Chondrocyte (in vitro differentiated cells): ENCODE measurements around the gene NRIP3. TPM values are rescaled to one million over a fixed set of nuclear protein-coding genes. Genes with fewer than 3 reads are reported as not detected.

Source experiments
- DNase-seq: peaks from one replicate; pipeline ENCODE4 v3.0.0; 2021; ENCODE audit warnings: mixed read lengths, low spot score
- H3K27ac Mint-ChIP-seq: one replicate; pipeline ENCODE4 v1.8.0; 2021; ENCODE audit warnings: mild to moderate bottlenecking, moderate library complexity, mixed read lengths; ENCODE audit not compliant: unreplicated experiment
- H3K27me3 Mint-ChIP-seq: 2 replicates; pipeline ENCODE4 v1.8.0; 2021; ENCODE audit warnings: low read depth, mixed read lengths
- H3K36me3 Mint-ChIP-seq: 2 replicates; pipeline ENCODE4 v1.8.0; 2021; ENCODE audit warnings: low read depth, mixed read lengths
- H3K4me1 Mint-ChIP-seq: 2 replicates; pipeline ENCODE4 v1.8.0; 2021; ENCODE audit warnings: low read depth, mild to moderate bottlenecking, mixed read lengths
- H3K4me3 Mint-ChIP-seq: one replicate; pipeline ENCODE4 v1.8.0; 2021; ENCODE audit warnings: mild to moderate bottlenecking, moderate library complexity, mixed read lengths; ENCODE audit not compliant: unreplicated experiment
- H3K9me3 Mint-ChIP-seq: 2 replicates; pipeline ENCODE4 v1.8.0; 2021; ENCODE audit warnings: low read depth, mixed read lengths
- total RNA-seq: library from RNA; stranded (reverse); gene quantifications from 3 replicates; pipeline ENCODE4 v1.2.1, GENCODE V29; 2021
- TF ChIP-seq, protein P1 (sequence below): fragments of 200-600 bp; sonication (generic); IDR thresholded peaks from 2 replicates; pipeline ENCODE4 v1.5.0; 2021; ENCODE audit warnings: antibody characterized with exemption, mild to moderate bottlenecking, moderate library complexity

The NRIP3 gene
- total RNA-seq, 1 donor from 2014 or later = 3.5 TPM

DNA sequence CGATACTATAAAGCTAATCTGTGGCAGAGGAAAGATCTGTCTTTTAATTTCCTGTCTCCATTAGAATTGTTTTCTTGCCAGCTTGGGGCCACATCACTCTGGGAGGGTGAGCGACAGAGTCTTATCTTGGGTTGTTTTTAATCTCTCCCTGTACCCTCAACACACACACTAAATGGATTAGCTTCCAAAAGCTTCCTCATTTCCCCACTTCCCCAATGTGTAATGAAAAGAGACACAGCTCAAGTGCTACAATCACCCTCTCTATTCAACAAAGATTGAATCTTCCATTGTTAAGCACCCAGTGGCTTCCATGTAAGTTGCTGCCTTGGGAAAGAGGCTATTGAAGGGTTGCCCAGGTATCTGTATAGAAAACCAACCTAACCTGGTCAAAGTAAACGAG, 54.9 kb downstream of the NRIP3 start:
- H3K4me3 Mint-ChIP-seq = no peak overlapping the region
- H3K9me3 Mint-ChIP-seq = no peaks in the 10 kb centered on the region
- H3K4me1 Mint-ChIP-seq = no peaks in the 10 kb centered on the region
- peaks cover 29% of the 10 kb centered on the region for H3K36me3 Mint-ChIP-seq
- no peaks in the 10 kb centered on the region for H3K27me3 Mint-ChIP-seq
- TF ChIP-seq, protein P1, sequence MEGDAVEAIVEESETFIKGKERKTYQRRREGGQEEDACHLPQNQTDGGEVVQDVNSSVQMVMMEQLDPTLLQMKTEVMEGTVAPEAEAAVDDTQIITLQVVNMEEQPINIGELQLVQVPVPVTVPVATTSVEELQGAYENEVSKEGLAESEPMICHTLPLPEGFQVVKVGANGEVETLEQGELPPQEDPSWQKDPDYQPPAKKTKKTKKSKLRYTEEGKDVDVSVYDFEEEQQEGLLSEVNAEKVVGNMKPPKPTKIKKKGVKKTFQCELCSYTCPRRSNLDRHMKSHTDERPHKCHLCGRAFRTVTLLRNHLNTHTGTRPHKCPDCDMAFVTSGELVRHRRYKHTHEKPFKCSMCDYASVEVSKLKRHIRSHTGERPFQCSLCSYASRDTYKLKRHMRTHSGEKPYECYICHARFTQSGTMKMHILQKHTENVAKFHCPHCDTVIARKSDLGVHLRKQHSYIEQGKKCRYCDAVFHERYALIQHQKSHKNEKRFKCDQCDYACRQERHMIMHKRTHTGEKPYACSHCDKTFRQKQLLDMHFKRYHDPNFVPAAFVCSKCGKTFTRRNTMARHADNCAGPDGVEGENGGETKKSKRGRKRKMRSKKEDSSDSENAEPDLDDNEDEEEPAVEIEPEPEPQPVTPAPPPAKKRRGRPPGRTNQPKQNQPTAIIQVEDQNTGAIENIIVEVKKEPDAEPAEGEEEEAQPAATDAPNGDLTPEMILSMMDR = no peak
- DNase-seq = no peak
- no peak overlapping the region for H3K27ac Mint-ChIP-seq

DNA sequence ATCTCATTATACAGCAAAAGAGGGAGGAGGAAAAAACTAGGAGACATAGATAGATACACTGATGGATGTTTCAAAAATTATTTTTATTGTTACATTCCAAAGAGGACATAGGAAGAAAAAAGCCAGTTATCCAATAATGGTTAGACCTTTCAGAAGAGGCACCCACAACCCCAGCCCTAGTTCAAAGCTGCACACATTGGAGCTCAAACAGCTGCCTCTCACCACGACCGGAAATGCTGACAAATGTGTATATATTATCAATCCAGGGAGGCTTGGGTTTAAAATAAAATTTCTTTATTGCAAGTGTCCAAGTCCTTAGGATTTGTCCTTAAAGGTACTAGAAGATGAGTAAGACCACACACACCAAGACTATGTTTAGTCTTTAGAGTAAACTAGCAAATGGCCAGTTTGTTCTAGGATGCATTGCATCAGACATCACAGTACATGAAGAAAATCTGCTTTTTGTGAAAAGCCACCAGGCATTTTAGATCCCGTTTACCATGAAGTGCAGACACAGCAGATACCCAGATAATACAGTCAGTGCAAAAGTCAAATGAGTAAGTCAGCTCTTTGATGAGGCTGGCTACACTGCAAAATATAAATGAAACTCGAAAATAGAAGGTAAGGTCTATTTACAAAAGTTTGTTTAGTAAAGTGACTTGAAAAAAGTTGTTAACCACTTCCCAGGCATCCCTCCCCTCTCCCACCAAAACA, 56.4 kb downstream of the NRIP3 start:
- no peak for DNase-seq
- H3K9me3 Mint-ChIP-seq = no peaks in the 10 kb centered on the region
- no peak overlapping the region for H3K27ac Mint-ChIP-seq
- H3K4me3 Mint-ChIP-seq = no peak overlapping the region
- H3K27me3 Mint-ChIP-seq = no peaks in the 10 kb centered on the region
- TF ChIP-seq, protein P1 = no peak
- peaks cover 21% of the 10 kb centered on the region for H3K36me3 Mint-ChIP-seq
- no peaks in the 10 kb centered on the region for H3K4me1 Mint-ChIP-seq

DNA sequence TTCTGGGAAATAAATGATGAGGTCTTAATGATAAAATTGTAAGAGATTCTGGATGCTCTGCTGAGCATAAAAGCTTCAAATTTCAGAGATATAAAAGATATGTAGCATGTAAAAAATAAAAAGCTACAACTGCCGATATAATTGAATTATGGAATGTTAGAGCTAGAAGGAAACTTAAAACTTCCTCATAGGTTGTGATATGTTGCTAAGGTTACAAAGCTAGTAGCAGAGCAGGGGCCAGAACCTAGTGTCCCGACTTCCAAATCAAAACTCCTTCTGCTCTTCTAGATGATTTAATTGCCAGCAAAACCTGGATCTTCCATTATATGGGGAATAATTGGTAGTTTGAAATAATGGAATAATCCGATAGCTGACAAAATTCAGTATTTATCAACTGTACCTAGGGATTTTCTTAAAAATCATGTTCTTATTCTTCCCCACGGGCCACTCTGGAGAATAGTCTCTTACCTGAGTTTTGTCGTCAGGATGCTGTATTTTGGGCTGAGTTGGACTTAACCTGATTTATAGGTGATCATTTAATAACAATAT, 61.2 kb downstream of the NRIP3 start, which contains the start of gene ASCL3:
Gene ASCL3, minus strand, starts transcription at position 499 of the 549 bp plus-strand sequence. CDS start 4,855 bp downstream, outside the sequence.
- Mint-ChIP-seq H3K36me3 (peaks cover 7% of the 10 kb centered on the region), H3K9me3 (no peaks in the 10 kb centered on the region), H3K27me3 (no peaks in the 10 kb centered on the region), H3K4me3 (no peak within 1 kb of the TSS), H3K27ac (no peak within 1 kb of the TSS), H3K4me1 (no peaks in the 10 kb centered on the region)
- TF ChIP-seq, protein P1 = no peak
- DNase-seq = no peak

DNA sequence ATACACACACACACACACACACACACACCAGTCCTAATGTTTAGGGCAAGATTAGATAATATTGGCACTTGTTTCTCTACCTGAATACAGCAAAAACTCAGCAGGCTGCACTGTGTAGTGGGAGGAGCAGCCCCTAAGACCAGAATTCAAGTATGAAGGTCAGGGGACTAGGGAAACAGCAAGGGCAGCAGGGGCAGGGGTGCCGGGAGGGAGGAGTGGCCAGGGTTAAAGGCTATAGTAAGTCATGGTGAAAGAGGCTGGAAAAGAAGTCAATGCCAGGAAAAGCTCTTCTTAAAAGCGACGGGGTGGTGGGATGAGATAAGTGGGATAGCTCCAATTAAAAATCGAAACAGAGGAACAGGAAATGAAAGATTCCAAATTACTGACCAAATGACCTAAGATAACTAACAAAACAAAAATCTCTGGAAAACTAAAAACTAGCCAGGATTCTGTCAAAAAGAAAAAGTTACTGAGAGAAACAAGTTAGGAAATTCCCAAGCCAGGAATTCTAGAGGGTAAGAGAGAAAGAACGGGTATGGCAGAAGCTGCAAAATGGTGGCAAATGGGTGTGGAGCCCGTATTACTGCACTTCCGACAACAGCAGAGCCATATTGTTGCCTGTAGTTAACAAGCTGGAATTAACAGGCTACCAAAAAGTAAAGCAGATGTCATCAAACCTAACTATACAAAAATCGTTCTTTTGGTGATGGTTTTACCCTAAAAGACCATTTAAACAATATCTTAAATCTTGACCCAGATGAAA, 62.3 kb downstream of the NRIP3 start:
- H3K4me1 Mint-ChIP-seq = no peaks in the 10 kb centered on the region
- DNase-seq = no peak
- H3K27ac Mint-ChIP-seq = no peak overlapping the region
- TF ChIP-seq, protein P1 = no peak
- no peaks in the 10 kb centered on the region for H3K27me3 Mint-ChIP-seq
- no peaks in the 10 kb centered on the region for H3K36me3 Mint-ChIP-seq
- no peak overlapping the region for H3K4me3 Mint-ChIP-seq
- H3K9me3 Mint-ChIP-seq = no peaks in the 10 kb centered on the region

DNA sequence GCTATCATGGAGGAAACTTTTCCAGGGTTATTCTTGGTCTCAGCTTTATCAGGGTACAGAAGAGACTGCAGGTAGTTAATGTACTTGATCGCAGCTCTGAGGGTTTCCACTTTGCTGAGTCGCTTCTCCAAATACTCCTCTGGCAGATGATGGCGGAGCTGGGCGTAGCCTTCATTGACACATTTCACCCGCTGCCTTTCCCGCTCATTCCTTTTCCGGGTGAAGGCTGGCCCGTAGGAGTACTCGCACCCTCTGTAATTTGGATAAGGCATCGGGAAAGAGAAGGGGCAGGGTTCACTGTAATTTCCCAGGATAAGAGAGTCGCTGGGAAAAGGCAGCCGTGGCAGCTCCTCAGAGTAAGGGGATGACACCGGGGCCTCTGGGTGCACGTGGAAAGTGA, 66.1 kb downstream of the NRIP3 start:
- peaks cover 9% of the 10 kb centered on the region for H3K4me1 Mint-ChIP-seq
- no peaks in the 10 kb centered on the region for H3K36me3 Mint-ChIP-seq
- no peak for DNase-seq
- no peak overlapping the region for H3K4me3 Mint-ChIP-seq
- no peaks in the 10 kb centered on the region for H3K9me3 Mint-ChIP-seq
- H3K27me3 Mint-ChIP-seq = no peaks in the 10 kb centered on the region
- H3K27ac Mint-ChIP-seq = no peak overlapping the region
- TF ChIP-seq, protein P1 = no peak
